Panc1 (cell line): Measurements from ENCODE around the gene EXD3. TPM values are rescaled to one million over a fixed set of nuclear protein-coding genes. Genes with fewer than 3 reads are reported as not detected.
"Not testable (repeated sequence)": the region's sequence is repeated elsewhere in the genome, so short reads cannot be mapped to it uniquely, and the experiment has no call there.

Experiments used
- ATAC-seq: fragments of 200-7000 bp; cut with Tn5 transposase; 2 replicates; pipeline ENCODE4 v1.9.1; 2020; ENCODE audit warnings: mild to moderate bottlenecking, moderate library complexity
- BruUV-seq: library from RNA; stranded (reverse); fragments of 400-500 nt; replicated peaks from 2 replicates; lab custom pipeline; 2021; lab: Mats Ljungman, UMichigan
- CTCF ChIA-PET: fragments of 300-600 bp; sonication (Branson Sonifier 250); formaldehyde crosslinking; loops from one replicate; lab custom pipeline; 2022; ENCODE audit warnings: antibody characterized with exemption; lab: Charles Lee
- POLR2A ChIA-PET: fragments of 300-600 bp; sonication (Branson Sonifier 250); formaldehyde crosslinking; loops from one replicate; lab custom pipeline; 2022; ENCODE audit warnings: antibody characterized with exemption; lab: Charles Lee
- DNase-seq: peaks from one replicate; pipeline ENCODE4 v3.0.0-alpha.2; 2010; ENCODE audit warnings: low read depth, low spot score
- H3K27ac ChIP-seq: 2 replicates; pipeline ENCODE4 v1.5.1; 2011; ENCODE audit warnings: mild to moderate bottlenecking, low read length, inconsistent platforms
- H3K27me3 ChIP-seq: fragments of 200-500 bp; sonication (Bioruptor generic); 2 replicates; pipeline ENCODE4 v1.6.0; 2014; ENCODE audit warnings: low read length, inconsistent platforms; ENCODE audit not compliant: control insufficient read depth, insufficient read depth
- H3K36me3 ChIP-seq: fragments of 200-500 bp; sonication (Bioruptor generic); 2 replicates; pipeline ENCODE4 v1.5.1; 2014; ENCODE audit warnings: inconsistent platforms, mild to moderate bottlenecking, low read length, moderate library complexity; ENCODE audit not compliant: control insufficient read depth, insufficient read depth
- H3K4me1 ChIP-seq: 2 replicates; pipeline ENCODE4 v1.5.1; 2011; ENCODE audit warnings: inconsistent platforms, mild to moderate bottlenecking, low read length, moderate library complexity; ENCODE audit not compliant: control insufficient read depth, insufficient read depth
- H3K4me3 ChIP-seq, 2 experiments: 2 replicates each; pipeline ENCODE4 v1.5.1; 2011 to 2012; ENCODE audit warnings: low read depth in 2 of 2, low read length in 2 of 2, mild to moderate bottlenecking in 2 of 2, inconsistent platforms in 1 of 2, moderate library complexity in 1 of 2
- H3K9me3 ChIP-seq: fragments of 200-500 bp; sonication (Bioruptor generic); 2 replicates; pipeline ENCODE4 v1.5.1; 2014; ENCODE audit warnings: low read depth, mild to moderate bottlenecking, inconsistent platforms, low read length, moderate library complexity; ENCODE audit not compliant: control insufficient read depth, insufficient read depth
- CTCF ChIP-seq: fragments of 450-650 bp; IDR thresholded peaks from 2 replicates; pipeline ENCODE4 v1.5.1; 2017; ENCODE audit warnings: mild to moderate bottlenecking
- POLR2AphosphoS5 ChIP-seq: IDR thresholded peaks from 2 replicates; pipeline ENCODE4 v1.6.1; 2012; ENCODE audit warnings: mild to moderate bottlenecking, low read depth, low read length, moderate library complexity
- SIN3A ChIP-seq: IDR thresholded peaks from 2 replicates; pipeline ENCODE4 v1.6.1; 2012; ENCODE audit warnings: low read depth, mild to moderate bottlenecking, low read length, moderate library complexity, borderline replicate concordance; ENCODE audit not compliant: insufficient read depth
- TCF7L2 ChIP-seq: IDR thresholded peaks from 2 replicates; pipeline ENCODE4 v1.6.1; 2011; ENCODE audit warnings: mild to moderate bottlenecking, low read depth, low read length, inconsistent platforms
- in situ Hi-C: cut with HindIII; loops from 2 replicates; pipeline ENCODE4 v1.10.0; 2016; ENCODE audit warnings: low sequenced_read_pairs, low pct_unique_long_range_greater_than_20kb
- intact Hi-C: fragments of 100-400 bp; cut with micrococcal nuclease; formaldehyde crosslinking; loops from one replicate; pipeline ENCODE4 v1.10.0; 2022; ENCODE audit not compliant: unreplicated experiment
- total RNA-seq: library from RNA; stranded (reverse); gene quantifications from one replicate; pipeline ENCODE4 v1.2.1, GENCODE V29; 2021; ENCODE audit not compliant: unreplicated experiment
- TF ChIP-seq, protein P1 (sequence below), 2 experiments: IDR thresholded peaks; 2 replicates each; pipeline ENCODE4 v1.6.1; 2011 to 2012; ENCODE audit warnings: low read depth in 2 of 2, control low read depth in 1 of 2, low read length in 1 of 2, mild to moderate bottlenecking in 1 of 2, moderate library complexity in 1 of 2; ENCODE audit not compliant: insufficient read depth in 1 of 2

The EXD3 gene
- total RNA-seq, 1 experiment from 2014 or later = 9.2 TPM

DNA sequence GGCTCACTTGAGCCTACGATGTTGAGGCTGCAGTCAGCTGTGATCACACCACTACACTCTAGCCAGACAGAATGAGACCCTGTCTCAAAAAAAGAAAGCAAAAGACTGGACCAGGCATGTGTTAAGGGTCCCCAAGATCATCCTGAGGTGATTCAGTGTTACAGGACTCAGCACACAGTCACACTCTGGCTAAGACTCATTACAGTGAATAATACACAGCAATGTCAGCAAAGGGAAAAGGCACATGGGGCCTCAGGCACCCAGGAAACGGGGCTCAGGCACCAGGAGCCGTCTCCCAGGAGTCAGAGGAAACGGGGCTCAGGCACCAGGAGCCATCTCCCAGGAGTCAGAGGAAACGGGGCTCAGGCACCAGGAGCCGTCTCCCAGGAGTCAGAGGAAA lies 81.7 kb downstream of the EXD3 start:
- ChIA-PET CTCF (no interaction called here), POLR2A (no interaction called here)
- intact Hi-C loops = no loop called here
- no peaks in the 10 kb centered on the region for H3K27me3 ChIP-seq
- in situ Hi-C loops = no loop called here
- TF ChIP-seq SIN3A (no peak), POLR2AphosphoS5 (no peak), CTCF (no peak), TCF7L2 (no peak)
- TF ChIP-seq, protein P1, sequence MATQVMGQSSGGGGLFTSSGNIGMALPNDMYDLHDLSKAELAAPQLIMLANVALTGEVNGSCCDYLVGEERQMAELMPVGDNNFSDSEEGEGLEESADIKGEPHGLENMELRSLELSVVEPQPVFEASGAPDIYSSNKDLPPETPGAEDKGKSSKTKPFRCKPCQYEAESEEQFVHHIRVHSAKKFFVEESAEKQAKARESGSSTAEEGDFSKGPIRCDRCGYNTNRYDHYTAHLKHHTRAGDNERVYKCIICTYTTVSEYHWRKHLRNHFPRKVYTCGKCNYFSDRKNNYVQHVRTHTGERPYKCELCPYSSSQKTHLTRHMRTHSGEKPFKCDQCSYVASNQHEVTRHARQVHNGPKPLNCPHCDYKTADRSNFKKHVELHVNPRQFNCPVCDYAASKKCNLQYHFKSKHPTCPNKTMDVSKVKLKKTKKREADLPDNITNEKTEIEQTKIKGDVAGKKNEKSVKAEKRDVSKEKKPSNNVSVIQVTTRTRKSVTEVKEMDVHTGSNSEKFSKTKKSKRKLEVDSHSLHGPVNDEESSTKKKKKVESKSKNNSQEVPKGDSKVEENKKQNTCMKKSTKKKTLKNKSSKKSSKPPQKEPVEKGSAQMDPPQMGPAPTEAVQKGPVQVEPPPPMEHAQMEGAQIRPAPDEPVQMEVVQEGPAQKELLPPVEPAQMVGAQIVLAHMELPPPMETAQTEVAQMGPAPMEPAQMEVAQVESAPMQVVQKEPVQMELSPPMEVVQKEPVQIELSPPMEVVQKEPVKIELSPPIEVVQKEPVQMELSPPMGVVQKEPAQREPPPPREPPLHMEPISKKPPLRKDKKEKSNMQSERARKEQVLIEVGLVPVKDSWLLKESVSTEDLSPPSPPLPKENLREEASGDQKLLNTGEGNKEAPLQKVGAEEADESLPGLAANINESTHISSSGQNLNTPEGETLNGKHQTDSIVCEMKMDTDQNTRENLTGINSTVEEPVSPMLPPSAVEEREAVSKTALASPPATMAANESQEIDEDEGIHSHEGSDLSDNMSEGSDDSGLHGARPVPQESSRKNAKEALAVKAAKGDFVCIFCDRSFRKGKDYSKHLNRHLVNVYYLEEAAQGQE (IDR thresholded peaks at IDR 0.05; ENCODE audit: insufficient read depth in 1 of 2, low read depth in 2 of 2, low read length in 1 of 2) = no peak
- no peak for ATAC-seq
- no peak overlapping the region for H3K27ac ChIP-seq
- no peak for DNase-seq
- no peaks in the 10 kb centered on the region for H3K9me3 ChIP-seq
- no TSS peak for BruUV-seq
- H3K4me1 ChIP-seq = no peaks in the 10 kb centered on the region
- no peaks in the 10 kb centered on the region for H3K36me3 ChIP-seq
- no peak overlapping the region for H3K4me3 ChIP-seq

DNA sequence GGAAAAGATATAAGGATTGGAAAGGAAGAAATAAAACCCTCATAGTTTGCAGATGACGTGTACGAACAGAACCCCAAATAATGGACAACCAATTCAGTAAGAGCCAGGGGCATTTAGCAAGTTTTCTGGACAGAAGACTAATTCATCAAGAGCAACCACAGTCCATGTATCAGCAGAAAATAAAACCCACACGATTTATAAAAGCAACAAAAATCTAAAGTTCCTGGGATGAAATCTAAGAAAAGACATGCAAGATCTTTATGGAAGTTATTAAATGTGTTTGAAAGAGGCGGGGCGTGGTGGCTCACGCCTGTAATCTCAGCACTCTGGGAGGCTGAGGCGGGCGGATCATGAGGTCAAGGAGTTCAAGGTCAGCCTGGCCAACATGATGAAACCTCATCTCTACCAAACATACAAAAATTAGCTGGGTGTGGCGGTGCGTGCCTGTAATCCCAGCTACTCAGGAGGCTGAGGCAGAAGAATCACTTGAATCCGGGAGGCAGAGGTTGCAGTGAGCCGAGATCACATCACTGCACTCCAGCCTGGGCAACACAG lies 83.0 kb downstream of the EXD3 start:
- ATAC-seq, CTCF ChIA-PET, POLR2A ChIA-PET, intact Hi-C loops, H3K4me3 ChIP-seq, H3K27ac ChIP-seq, H3K36me3 ChIP-seq, DNase-seq, H3K27me3 ChIP-seq, H3K9me3 ChIP-seq, H3K4me1 ChIP-seq, in situ Hi-C loops, BruUV-seq: not testable (repeated sequence)

DNA sequence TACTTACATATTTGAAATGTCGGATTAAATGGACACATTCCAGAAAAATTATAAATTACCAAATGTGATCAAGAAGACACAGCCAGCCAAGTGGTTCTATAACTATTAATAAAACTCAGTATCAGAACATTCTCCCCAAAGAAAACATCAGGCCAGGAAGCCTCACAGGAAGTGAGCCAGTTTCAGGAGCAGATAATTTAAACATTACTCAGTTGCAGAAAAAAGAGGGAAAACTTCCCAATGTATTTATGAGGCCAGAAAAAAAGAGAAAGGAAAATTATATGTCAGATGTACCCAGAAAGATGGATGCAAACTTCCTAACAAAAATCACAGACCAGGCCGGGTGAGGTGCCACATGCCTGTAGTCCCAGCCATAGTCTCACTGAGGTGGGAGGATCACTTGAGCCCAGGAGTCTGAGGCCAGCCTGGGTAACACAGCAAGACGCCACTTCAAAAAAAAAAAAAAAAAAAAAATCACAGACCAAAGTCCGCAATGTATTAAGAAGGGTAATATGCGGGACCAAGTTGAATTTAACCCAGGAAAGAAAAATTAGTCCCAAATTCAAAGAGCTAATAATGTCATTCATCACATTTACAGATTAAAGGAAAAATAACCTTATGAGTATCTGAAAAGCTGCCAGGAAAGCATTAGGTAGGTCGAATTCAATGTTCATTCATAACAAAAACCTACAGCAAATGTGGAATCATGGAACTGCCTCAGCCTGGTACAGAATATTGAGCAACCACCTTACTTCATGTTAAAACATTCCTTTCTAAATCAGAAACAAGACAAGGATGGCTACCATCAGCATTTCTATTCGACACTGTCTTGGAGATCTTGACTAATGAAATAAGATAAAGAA lies 83.7 kb downstream of the EXD3 start:
- intact Hi-C loops = no loop called here
- no peak overlapping the region for H3K27ac ChIP-seq

More for the DNA sequence above, 83.7 kb downstream of the EXD3 start:
- Histone ChIP-seq H3K9me3 (no peaks in the 10 kb centered on the region), H3K36me3 (no peaks in the 10 kb centered on the region), H3K4me3 (no peak overlapping the region), H3K27me3 (no peaks in the 10 kb centered on the region), H3K4me1 (no peaks in the 10 kb centered on the region)
- ChIA-PET CTCF (no interaction called here), POLR2A (no interaction called here)
- DNase-seq (no peak), ATAC-seq (no peak)
- TF ChIP-seq TCF7L2 = no peak
- TF ChIP-seq CTCF = no peak
- TF ChIP-seq POLR2AphosphoS5 = no peak
- TF ChIP-seq SIN3A = no peak
- TF ChIP-seq, protein P1 (IDR thresholded peaks at IDR 0.05; ENCODE audit: insufficient read depth in 1 of 2, low read depth in 2 of 2, low read length in 1 of 2) = no peak
- no TSS peak for BruUV-seq
- in situ Hi-C loops = no loop called here
